Activated CD4-positive, alpha-beta T cell treated with anti-CD3 and anti-CD28 coated beads, Interleukin-2, amount 50 U/mL, for 48 hours (primary cell): ENCODE measurements around the gene TIGD3.

Experiments used
- DNase-seq, 2 experiments: peaks; one replicate each; pipeline ENCODE4 v3.0.0-alpha.2; 2020

Gene TIGD3

GRCh38 chr11:65373839-65374580 is 19.5 kb downstream of the TIGD3 start:
- no peak for DNase-seq

GRCh38 chr11:65375012-65375411 is 20.5 kb downstream of the TIGD3 start:
- no peak for DNase-seq

GRCh38 chr11:65376138-65376713 is 21.7 kb downstream of the TIGD3 start:
- no peak for DNase-seq

GRCh38 chr11:65377036-65377435 is 22.5 kb downstream of the TIGD3 start:
- DNase-seq, result no peak

- DNase-seq, result no peak
Observed at GRCh38 chr11:65377777-65378176, 23.2 kb downstream of the TIGD3 start.

- no peak for DNase-seq
Observed at GRCh38 chr11:65378208-65378927, 23.8 kb downstream of the TIGD3 start.

GRCh38 chr11:65378928-65379638 is 24.5 kb downstream of the TIGD3 start:
- no peak for DNase-seq

GRCh38 chr11:65379698-65380459 is 25.3 kb downstream of the TIGD3 start:
- DNase-seq, result no peak

GRCh38 chr11:65380460-65381119 is 26.0 kb downstream of the TIGD3 start:
- no peak for DNase-seq

- no peak for DNase-seq
Observed at GRCh38 chr11:65381716-65382032, 27.1 kb downstream of the TIGD3 start.

- DNase-seq, result peak; percentile 93 to 95
Observed at GRCh38 chr11:65382033-65382803, 27.7 kb downstream of the TIGD3 start, which contains the start of gene SLC25A45. Gene SLC25A45 (minus strand): TSS chr11:65382646. CDS start chr11:65381951, 695 bp downstream.

- no peak for DNase-seq
Observed at GRCh38 chr11:65382804-65383368, 28.3 kb downstream of the TIGD3 start.

GRCh38 chr11:65383778-65384177 is 29.2 kb downstream of the TIGD3 start:
- DNase-seq, result no peak

- DNase-seq, result peak in 1 of 2 experiments; percentile 28
Observed at GRCh38 chr11:65384301-65384889, 29.8 kb downstream of the TIGD3 start.

GRCh38 chr11:65386307-65387140 is 32.0 kb downstream of the TIGD3 start, which contains the start of gene FRMD8:
Gene FRMD8 (plus strand): TSS chr11:65386637. CDS start chr11:65387037, 400 bp downstream.
- peak; percentile 85 to 87 for DNase-seq

- DNase-seq, result no peak
Observed at GRCh38 chr11:65388731-65389130, 34.2 kb downstream of the TIGD3 start.

- no peak for DNase-seq
Observed at GRCh38 chr11:65389294-65389980, 34.9 kb downstream of the TIGD3 start.

GRCh38 chr11:65390099-65390941 is 35.8 kb downstream of the TIGD3 start:
- DNase-seq, result no peak
